H1 (cell line): Measurements from ENCODE around the gene AAR2. TPM values are rescaled to one million over a fixed set of nuclear protein-coding genes. Genes with fewer than 3 reads are reported as not detected.

Source experiments
- CHD1 ChIP-seq: IDR thresholded peaks from 2 replicates; pipeline ENCODE4 v1.6.1; 2012; ENCODE audit warnings: low read depth, low read length, improper control_type of control experiment
- KDM1A ChIP-seq: fragments of 200-600, 300-600 bp; sonication (generic); IDR thresholded peaks from 2 replicates; pipeline ENCODE4 v1.7.1; 2016; ENCODE audit warnings: mild to moderate bottlenecking, low read length, borderline replicate concordance
- RXRA ChIP-seq: IDR thresholded peaks from 2 replicates; pipeline ENCODE4 v1.6.1; 2011; ENCODE audit warnings: low read depth, mild to moderate bottlenecking, low read length, moderate library complexity; ENCODE audit not compliant: insufficient read depth
- ZNF274 ChIP-seq: IDR thresholded peaks from 2 replicates; pipeline ENCODE4 v1.7.0; 2012; ENCODE audit warnings: low read length, borderline replicate concordance; ENCODE audit errors: extremely low read depth
- polyA plus RNA-seq, 7 experiments: library from polyadenylated mRNA; depleted of rRNA in 3 of 7; stranded (reverse) in 5 of 7; unstranded in 2 of 7; fragments of >200 nt in 5 of 7; fragments of 200-250 nt in 2 of 7; gene quantifications; 1 replicate in 5 of 7; 2 replicates in 1 of 7; 4 replicates in 1 of 7; pipeline versions ENCODE4 v1.2.1 to v1.2.3, GENCODE V29; 2011 to 2013; ENCODE audit warnings: missing spikeins in 2 of 7, mixed read lengths in 2 of 7
- total RNA-seq: library from RNA; stranded (reverse); fragmentation: NEBNext Ultra II Directional; extraction: Animal tissue kit (Norgen Biotek cat#: 25700); gene quantifications from 2 replicates; pipeline ENCODE4 v1.2.1, GENCODE V29; 2021

The AAR2 gene
- total and polyA plus RNA-seq, 2 of the 8 experiments (the other 6 are each of a cell fraction or from before 2014, with no cell fraction given): 25.5 to 36.1 TPM

DNA sequence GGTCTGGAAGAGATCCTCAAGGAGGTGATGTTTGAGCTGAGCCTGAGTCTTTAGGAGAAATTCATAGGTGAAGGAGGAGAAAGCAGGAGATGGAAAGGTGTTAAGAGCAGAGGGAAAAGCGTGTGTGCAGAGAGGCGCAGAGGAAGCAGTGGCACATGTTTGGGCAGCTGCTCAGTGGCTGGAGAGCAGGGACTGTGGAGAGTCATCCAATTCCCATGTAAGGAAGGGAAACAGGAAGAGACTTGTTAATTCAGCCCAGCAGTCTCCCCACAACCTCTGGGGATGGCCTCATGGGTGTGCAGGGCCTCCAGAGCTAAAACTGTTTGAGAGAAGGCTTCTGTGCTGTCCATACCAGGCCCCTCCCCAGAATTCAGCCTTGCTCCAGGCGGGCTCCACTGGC lies 16.2 kb downstream of the AAR2 start (continued):
- TF ChIP-seq KDM1A: no peak
- no peak for TF ChIP-seq CHD1
- no peak for TF ChIP-seq ZNF274
- no peak for TF ChIP-seq RXRA
